Measurements from ENCODE around the gene ZNF317. TPM values are rescaled to one million over a fixed set of nuclear protein-coding genes. Genes with fewer than 3 reads are reported as not detected.

ZNF317 gene
- total RNA-seq, 1 donor from 2014 or later = 24.8 TPM

DNA sequence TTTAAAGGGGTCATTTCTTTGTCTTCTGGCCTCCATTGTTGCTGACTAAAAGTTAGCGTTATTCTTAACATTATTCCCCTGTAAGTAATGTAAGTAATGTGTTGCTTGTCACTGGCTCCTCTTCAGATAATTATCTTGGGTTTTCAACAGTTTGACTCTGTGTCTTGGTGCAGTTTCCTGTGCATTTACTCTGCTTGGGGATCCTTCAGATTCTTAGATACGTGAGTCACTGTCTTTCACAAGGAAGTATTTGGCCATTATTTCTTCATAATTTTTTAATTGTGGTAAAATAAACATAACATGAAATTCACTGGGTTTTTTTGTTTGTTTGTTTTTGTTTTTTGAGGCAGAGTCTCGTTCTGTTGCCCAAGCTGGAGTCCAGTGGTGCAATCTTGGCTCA, 25.1 kb downstream of the ZNF317 start:
- TF ChIP-seq, protein P1, sequence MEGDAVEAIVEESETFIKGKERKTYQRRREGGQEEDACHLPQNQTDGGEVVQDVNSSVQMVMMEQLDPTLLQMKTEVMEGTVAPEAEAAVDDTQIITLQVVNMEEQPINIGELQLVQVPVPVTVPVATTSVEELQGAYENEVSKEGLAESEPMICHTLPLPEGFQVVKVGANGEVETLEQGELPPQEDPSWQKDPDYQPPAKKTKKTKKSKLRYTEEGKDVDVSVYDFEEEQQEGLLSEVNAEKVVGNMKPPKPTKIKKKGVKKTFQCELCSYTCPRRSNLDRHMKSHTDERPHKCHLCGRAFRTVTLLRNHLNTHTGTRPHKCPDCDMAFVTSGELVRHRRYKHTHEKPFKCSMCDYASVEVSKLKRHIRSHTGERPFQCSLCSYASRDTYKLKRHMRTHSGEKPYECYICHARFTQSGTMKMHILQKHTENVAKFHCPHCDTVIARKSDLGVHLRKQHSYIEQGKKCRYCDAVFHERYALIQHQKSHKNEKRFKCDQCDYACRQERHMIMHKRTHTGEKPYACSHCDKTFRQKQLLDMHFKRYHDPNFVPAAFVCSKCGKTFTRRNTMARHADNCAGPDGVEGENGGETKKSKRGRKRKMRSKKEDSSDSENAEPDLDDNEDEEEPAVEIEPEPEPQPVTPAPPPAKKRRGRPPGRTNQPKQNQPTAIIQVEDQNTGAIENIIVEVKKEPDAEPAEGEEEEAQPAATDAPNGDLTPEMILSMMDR (IDR thresholded peaks at IDR 0.05) = no peak
- no peak for DNase-seq (ENCODE audit: extremely low spot score, unreplicated experiment)
- no peaks in the 10 kb centered on the region for H3K4me1 Mint-ChIP-seq (ENCODE audit: unreplicated experiment)
- peaks cover 22% of the 10 kb centered on the region for H3K9me3 Mint-ChIP-seq (ENCODE audit: unreplicated experiment)
- no peak overlapping the region for H3K27ac Mint-ChIP-seq (ENCODE audit: unreplicated experiment)
- H3K36me3 Mint-ChIP-seq (ENCODE audit: unreplicated experiment) = peaks cover 50% of the 10 kb centered on the region
- H3K27me3 Mint-ChIP-seq (ENCODE audit: unreplicated experiment) = no peaks in the 10 kb centered on the region
- H3K4me3 Mint-ChIP-seq (ENCODE audit: unreplicated experiment) = no peak overlapping the region

DNA sequence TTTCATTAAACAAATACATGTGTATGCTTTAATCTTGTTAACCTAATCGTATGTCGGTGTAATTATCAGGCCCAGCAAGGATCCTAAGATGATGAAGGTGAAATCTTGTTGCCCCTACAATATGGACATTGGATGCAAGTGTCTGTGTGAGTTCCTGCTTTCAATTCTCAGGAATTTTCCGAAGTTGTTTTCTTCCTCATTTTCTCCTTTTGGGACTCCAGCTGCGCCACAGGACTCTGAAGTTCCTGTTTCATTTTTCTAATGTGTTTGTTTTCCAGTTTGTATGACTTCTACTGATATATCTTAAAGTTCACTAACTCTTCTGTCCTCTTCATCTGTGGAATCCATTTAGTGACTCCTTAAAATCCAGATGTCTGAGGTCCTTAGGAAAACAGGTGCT, 26.6 kb downstream of the ZNF317 start:
- peaks cover 34% of the 10 kb centered on the region for H3K36me3 Mint-ChIP-seq (ENCODE audit: unreplicated experiment)

DNA sequence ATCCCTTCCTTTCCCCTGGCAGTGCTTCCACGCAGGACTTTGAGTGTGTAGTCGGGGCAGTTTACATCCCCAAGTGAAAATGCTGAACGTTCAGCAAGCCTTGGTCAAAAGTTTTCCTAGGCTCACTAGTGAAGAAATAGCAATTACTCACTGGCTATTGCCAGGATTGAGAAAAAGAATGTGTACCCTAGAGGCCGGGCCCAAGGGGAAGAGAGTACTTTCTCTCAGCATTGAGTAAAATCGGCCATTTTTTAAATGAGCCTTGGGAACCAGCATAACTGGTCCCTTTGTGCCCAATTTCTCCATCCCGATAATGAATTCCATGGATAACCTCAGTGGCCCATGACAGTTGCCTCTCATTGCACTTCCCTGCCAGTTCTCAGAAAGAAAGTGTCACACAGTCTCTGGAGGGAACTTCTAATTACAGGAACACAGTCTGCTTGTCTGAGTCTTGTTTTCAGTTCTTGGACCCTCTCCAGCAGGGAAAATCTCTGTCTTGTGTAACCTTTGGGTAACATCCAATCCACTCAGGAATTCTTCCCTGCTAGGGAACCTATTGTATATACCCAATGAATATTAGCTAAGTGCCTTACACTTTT, 31.3 kb downstream of the ZNF317 start:
- TF ChIP-seq, protein P1 (IDR thresholded peaks at IDR 0.05) = no peak
- Mint-ChIP-seq H3K4me3 (ENCODE audit: unreplicated experiment) (no peak overlapping the region), H3K9me3 (ENCODE audit: unreplicated experiment) (peaks cover 4% of the 10 kb centered on the region), H3K4me1 (ENCODE audit: unreplicated experiment) (no peaks in the 10 kb centered on the region), H3K36me3 (ENCODE audit: unreplicated experiment) (peaks cover 15% of the 10 kb centered on the region), H3K27me3 (ENCODE audit: unreplicated experiment) (no peaks in the 10 kb centered on the region), H3K27ac (ENCODE audit: unreplicated experiment) (no peak overlapping the region)
- no peak for DNase-seq (ENCODE audit: extremely low spot score, unreplicated experiment)

More for the DNA sequence above, 26.6 kb downstream of the ZNF317 start:
- DNase-seq (ENCODE audit: extremely low spot score, unreplicated experiment) = no peak
- TF ChIP-seq, protein P1 (IDR thresholded peaks at IDR 0.05) = no peak
- Mint-ChIP-seq H3K4me1 (ENCODE audit: unreplicated experiment) (no peaks in the 10 kb centered on the region), H3K27me3 (ENCODE audit: unreplicated experiment) (no peaks in the 10 kb centered on the region), H3K4me3 (ENCODE audit: unreplicated experiment) (no peak overlapping the region), H3K9me3 (ENCODE audit: unreplicated experiment) (peaks cover 11% of the 10 kb centered on the region), H3K27ac (ENCODE audit: unreplicated experiment) (no peak overlapping the region)

DNA sequence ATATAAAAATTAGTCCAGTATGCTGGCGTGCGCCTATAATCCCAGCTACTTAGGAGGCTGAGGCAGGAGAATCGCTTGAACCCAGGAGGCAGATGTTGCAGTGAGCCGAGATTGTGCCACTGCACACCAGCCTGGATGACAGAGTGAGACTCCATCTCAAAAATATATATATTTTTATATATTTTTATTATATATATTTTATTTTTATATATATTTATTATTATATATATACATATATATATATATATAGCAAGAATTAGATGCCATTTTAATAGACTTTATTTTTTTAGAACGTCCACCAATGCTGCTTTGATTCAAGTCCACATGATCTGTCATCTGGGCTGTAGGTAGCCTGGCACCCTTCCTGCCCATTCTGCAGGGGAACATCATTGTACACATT, 35.1 kb downstream of the ZNF317 start:
- Mint-ChIP-seq H3K36me3 (ENCODE audit: unreplicated experiment) (peaks cover 8% of the 10 kb centered on the region), H3K27ac (ENCODE audit: unreplicated experiment) (no peak overlapping the region), H3K4me1 (ENCODE audit: unreplicated experiment) (no peaks in the 10 kb centered on the region), H3K4me3 (ENCODE audit: unreplicated experiment) (no peak overlapping the region), H3K9me3 (ENCODE audit: unreplicated experiment) (peaks cover 13% of the 10 kb centered on the region), H3K27me3 (ENCODE audit: unreplicated experiment) (no peaks in the 10 kb centered on the region)
- no peak for DNase-seq (ENCODE audit: extremely low spot score, unreplicated experiment)
- TF ChIP-seq, protein P1 (IDR thresholded peaks at IDR 0.05) = no peak

DNA sequence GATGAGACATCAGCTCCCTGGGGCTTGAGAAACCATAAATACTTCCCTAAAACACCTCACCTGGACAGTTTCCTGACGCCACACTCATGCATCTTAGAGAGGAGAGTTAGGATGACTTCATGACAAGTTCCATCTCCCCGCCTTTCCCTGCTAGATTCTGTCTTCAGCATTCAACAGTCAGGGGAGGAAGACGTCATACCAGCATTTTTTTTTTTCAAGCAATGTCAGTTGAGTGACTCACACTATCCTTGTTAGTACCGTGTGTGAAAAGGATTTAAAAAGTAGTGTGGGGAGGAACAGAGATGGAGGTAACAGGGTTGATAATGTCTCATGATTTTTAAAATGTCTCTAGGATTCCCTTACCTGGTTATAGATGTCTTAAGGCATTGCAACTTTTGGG, 38.7 kb downstream of the ZNF317 start, which contains the start of gene OR7D2:
Gene OR7D2 (plus strand): TSS at position 79 of the 400 bp plus-strand sequence. CDS start 6,803 bp downstream, outside the sequence.
- DNase-seq (ENCODE audit: extremely low spot score, unreplicated experiment) = no peak
- no peaks in the 10 kb centered on the region for H3K4me1 Mint-ChIP-seq (ENCODE audit: unreplicated experiment)
- H3K9me3 Mint-ChIP-seq (ENCODE audit: unreplicated experiment) = peaks cover 13% of the 10 kb centered on the region
- TF ChIP-seq, protein P1 (IDR thresholded peaks at IDR 0.05) = no peak
- no peaks in the 10 kb centered on the region for H3K27me3 Mint-ChIP-seq (ENCODE audit: unreplicated experiment)
- H3K27ac Mint-ChIP-seq (ENCODE audit: unreplicated experiment) = no peak within 1 kb of the TSS
- H3K36me3 Mint-ChIP-seq (ENCODE audit: unreplicated experiment) = peaks cover 10% of the 10 kb centered on the region
- no peak within 1 kb of the TSS for H3K4me3 Mint-ChIP-seq (ENCODE audit: unreplicated experiment)
